ENCODE results near the gene STK24.
A peak's percentile ranks its signal among the peaks of the same experiment; 100 is the strongest.

STK24 gene

DNA sequence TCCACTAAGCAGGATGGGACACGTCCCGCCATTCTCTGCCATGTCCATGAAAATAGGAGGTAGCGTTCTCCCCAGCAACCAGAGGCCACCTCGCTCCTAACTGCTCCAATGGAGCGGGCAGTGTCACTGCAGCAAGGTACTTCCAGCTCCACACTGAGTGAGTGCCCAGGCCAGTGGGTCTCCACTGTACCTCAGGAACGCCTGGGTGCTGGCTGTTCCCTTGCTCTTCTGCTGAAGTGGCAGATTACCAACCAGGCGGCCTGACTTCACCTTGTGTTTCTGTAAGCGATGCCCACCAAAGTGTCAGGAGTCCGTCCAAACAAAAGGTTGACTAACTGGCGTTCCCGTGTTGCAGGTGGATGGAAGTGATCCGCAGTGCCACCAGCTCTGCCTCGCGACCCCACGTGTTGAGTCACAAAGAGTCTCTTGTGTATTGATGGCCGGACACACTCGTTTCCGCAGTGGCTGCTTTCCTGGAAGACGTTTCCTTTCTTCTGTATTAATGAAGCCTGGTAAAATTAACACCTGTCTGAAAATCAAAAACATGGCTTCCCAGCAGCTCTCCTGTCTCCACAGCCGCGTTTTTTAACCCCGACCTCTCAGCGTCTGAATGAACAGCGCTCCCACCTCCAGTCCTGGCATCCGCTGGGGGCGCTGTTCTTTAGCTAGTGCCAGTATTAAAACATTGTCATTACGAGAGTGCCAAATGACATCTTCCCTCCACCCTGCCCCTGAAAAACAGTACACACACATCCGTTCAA lies 128.8 kb downstream of the STK24 start:
- TF ChIP-seq, protein P1, sequence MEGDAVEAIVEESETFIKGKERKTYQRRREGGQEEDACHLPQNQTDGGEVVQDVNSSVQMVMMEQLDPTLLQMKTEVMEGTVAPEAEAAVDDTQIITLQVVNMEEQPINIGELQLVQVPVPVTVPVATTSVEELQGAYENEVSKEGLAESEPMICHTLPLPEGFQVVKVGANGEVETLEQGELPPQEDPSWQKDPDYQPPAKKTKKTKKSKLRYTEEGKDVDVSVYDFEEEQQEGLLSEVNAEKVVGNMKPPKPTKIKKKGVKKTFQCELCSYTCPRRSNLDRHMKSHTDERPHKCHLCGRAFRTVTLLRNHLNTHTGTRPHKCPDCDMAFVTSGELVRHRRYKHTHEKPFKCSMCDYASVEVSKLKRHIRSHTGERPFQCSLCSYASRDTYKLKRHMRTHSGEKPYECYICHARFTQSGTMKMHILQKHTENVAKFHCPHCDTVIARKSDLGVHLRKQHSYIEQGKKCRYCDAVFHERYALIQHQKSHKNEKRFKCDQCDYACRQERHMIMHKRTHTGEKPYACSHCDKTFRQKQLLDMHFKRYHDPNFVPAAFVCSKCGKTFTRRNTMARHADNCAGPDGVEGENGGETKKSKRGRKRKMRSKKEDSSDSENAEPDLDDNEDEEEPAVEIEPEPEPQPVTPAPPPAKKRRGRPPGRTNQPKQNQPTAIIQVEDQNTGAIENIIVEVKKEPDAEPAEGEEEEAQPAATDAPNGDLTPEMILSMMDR (IDR thresholded peaks at IDR 0.05; ENCODE audit: low read depth, low read length), result peak; percentile 85
- TF ChIP-seq EZH2phosphoT487 (IDR thresholded peaks at IDR 0.05; ENCODE audit: low read depth), result no peak
- Histone ChIP-seq H3K9ac (ENCODE audit: low read length) (no peak overlapping the region), H3K9me3 (ENCODE audit: insufficient read depth, low read length) (no peaks in the 10 kb centered on the region), H3K4me3 (ENCODE audit: low read length) (no peak overlapping the region), H2AFZ (ENCODE audit: low read depth, low read length) (no peak overlapping the region), H3K79me2 (ENCODE audit: low read length) (no peaks in the 10 kb centered on the region), H4K20me1 (ENCODE audit: insufficient read depth, low read length) (peaks cover 7% of the 10 kb centered on the region; the same call in 1 of the 2 replicates), H3K36me3 (replicated peaks; ENCODE audit: low read depth, low read length) (peaks cover 7% of the 10 kb centered on the region), H3K27ac (ENCODE audit: low read length) (no peak overlapping the region), H3K27me3 (ENCODE audit: low read depth, low read length) (no peaks in the 10 kb centered on the region), H3K4me1 (ENCODE audit: low read length) (peaks cover 14% of the 10 kb centered on the region), H3K4me2 (ENCODE audit: low read length) (no peak overlapping the region)

DNA sequence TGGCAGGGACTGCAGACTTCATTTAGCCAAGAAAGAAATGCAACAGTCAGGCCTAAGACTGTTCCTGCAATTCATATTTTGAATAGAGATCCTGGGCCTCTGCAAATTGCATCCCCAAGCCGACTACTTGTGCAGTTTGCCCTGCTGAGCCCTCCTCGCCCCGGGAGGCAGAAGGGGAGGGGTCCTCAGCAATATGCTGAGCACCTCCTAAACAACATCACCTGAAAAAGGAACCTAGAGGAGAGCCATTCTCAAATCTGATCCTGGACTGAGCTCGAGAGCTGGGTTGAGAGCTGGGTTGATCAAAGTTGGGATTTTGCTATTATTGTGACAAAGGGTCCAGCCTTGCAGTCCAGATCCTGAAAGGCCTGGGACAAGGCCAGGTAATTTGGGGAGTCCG lies 129.8 kb downstream of the STK24 start:
- no peak for TF ChIP-seq EZH2phosphoT487 (IDR thresholded peaks at IDR 0.05; ENCODE audit: low read depth)
- TF ChIP-seq, protein P1 (IDR thresholded peaks at IDR 0.05; ENCODE audit: low read depth, low read length), result no peak
- no peak overlapping the region for H2AFZ ChIP-seq (ENCODE audit: low read depth, low read length)
- no peaks in the 10 kb centered on the region for H3K9me3 ChIP-seq (ENCODE audit: insufficient read depth, low read length)
- no peaks in the 10 kb centered on the region for H3K79me2 ChIP-seq (ENCODE audit: low read length)
- no peak overlapping the region for H3K9ac ChIP-seq (ENCODE audit: low read length)
- H3K4me3 ChIP-seq (ENCODE audit: low read length), result no peak overlapping the region
- no peaks in the 10 kb centered on the region for H3K27me3 ChIP-seq (ENCODE audit: low read depth, low read length)
- H4K20me1 ChIP-seq (ENCODE audit: insufficient read depth, low read length), result peaks cover 7% of the 10 kb centered on the region; the same call in 1 of the 2 replicates
- peaks cover 4% of the 10 kb centered on the region for H3K36me3 ChIP-seq (replicated peaks; ENCODE audit: low read depth, low read length)
- no peak overlapping the region for H3K4me2 ChIP-seq (ENCODE audit: low read length)
- peaks cover 14% of the 10 kb centered on the region for H3K4me1 ChIP-seq (ENCODE audit: low read length)
- H3K27ac ChIP-seq (ENCODE audit: low read length), result no peak overlapping the region

DNA sequence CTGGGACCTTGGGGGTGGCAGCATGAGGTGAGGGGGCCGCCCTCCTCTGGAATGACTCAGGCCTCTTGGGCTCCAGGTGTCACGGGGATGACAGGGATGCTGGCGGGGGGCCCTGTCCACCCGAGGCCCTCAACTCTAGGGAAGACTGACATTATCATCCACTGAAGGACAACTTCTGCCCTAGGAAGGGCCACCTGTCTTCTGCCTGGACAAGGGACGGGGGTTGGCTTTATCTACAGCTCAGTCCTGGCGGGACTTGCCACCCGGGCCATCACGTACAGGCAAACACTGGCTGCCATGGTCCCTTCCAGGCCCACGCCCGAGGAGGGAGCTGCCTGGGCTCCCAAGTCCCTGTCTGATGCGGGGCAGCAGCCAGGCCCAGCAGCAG lies 130.7 kb downstream of the STK24 start:
- no peaks in the 10 kb centered on the region for H3K36me3 ChIP-seq (replicated peaks; ENCODE audit: low read depth, low read length)
- no peaks in the 10 kb centered on the region for H3K9me3 ChIP-seq (ENCODE audit: insufficient read depth, low read length)
- H3K4me2 ChIP-seq (ENCODE audit: low read length), result no peak overlapping the region
- H2AFZ ChIP-seq (ENCODE audit: low read depth, low read length), result no peak overlapping the region
- peaks cover 7% of the 10 kb centered on the region; the same call in 1 of the 2 replicates for H4K20me1 ChIP-seq (ENCODE audit: insufficient read depth, low read length)
- no peak overlapping the region for H3K4me3 ChIP-seq (ENCODE audit: low read length)
- H3K9ac ChIP-seq (ENCODE audit: low read length), result no peak overlapping the region
- no peak overlapping the region for H3K27ac ChIP-seq (ENCODE audit: low read length)
- no peaks in the 10 kb centered on the region for H3K79me2 ChIP-seq (ENCODE audit: low read length)
- H3K4me1 ChIP-seq (ENCODE audit: low read length), result peaks cover 14% of the 10 kb centered on the region
- TF ChIP-seq, protein P1 (IDR thresholded peaks at IDR 0.05; ENCODE audit: low read depth, low read length), result no peak
- no peak for TF ChIP-seq EZH2phosphoT487 (IDR thresholded peaks at IDR 0.05; ENCODE audit: low read depth)
- H3K27me3 ChIP-seq (ENCODE audit: low read depth, low read length), result no peaks in the 10 kb centered on the region

DNA sequence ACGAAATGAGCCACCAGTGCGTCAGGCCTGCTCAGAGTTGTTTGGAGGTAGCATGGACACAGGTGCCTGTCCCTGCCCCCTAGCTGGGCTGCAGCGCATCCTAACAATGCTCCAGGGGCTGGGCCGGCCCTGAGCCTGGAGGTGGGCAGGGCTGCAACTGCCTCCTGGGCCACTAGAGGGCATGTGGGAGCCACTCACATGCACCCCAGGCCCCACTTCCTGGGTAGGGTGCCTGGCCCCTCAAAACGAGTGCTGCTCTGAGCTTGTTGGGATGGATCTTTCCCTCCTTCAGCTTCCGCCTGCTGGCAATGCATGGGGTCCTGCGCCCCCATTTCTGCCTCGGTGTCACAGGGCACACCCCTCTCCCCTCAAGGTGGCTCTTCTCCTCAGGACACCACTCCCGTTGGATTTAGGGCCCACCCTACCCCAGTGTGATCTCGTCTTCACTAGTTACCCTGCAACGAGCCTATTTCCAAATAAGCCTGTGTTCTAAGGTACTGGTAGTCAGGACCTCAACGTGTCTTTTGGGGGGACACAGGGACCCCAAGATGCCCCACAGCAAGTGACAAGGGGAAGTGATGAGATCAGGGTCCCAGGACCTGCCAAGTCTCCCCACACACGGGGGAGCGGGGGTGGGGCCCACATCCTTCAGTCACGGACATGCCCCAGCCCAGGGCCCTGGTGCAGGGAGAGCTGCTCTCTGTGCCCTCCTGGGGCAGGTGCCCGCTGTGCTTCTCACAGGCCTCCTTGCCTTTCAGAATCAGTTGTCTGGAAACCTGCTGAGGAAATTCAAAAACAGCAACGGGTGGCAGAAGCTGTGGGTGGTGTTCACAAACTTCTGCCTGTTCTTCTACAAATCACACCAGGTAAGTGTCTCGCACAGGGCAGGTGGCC lies 131.3 kb downstream of the STK24 start:
- Histone ChIP-seq H3K27me3 (ENCODE audit: low read depth, low read length) (no peaks in the 10 kb centered on the region), H3K4me2 (ENCODE audit: low read length) (peak overlapping the region; percentile 69), H3K9ac (ENCODE audit: low read length) (peak overlapping the region; percentile 44; the same call in 1 of the 2 replicates), H3K9me3 (ENCODE audit: insufficient read depth, low read length) (no peaks in the 10 kb centered on the region), H2AFZ (ENCODE audit: low read depth, low read length) (no peak overlapping the region), H3K36me3 (replicated peaks; ENCODE audit: low read depth, low read length) (no peaks in the 10 kb centered on the region), H3K4me1 (ENCODE audit: low read length) (peaks cover 14% of the 10 kb centered on the region), H3K27ac (ENCODE audit: low read length) (no peak overlapping the region), H4K20me1 (ENCODE audit: insufficient read depth, low read length) (peaks cover 7% of the 10 kb centered on the region; the same call in 1 of the 2 replicates), H3K79me2 (ENCODE audit: low read length) (no peaks in the 10 kb centered on the region), H3K4me3 (ENCODE audit: low read length) (peak overlapping the region; percentile 14)
- TF ChIP-seq, protein P1 (IDR thresholded peaks at IDR 0.05; ENCODE audit: low read depth, low read length), result peak; percentile 90
- TF ChIP-seq EZH2phosphoT487 (IDR thresholded peaks at IDR 0.05; ENCODE audit: low read depth), result no peak

Data from OCI-LY3 (cell line).